MM.1S (cell line): ENCODE results near the gene C1orf232.

Source experiments
- DNase-seq: peaks from one replicate; pipeline ENCODE4 v3.0.0-alpha.2; 2015
- H2AFZ ChIP-seq: fragments of 300-600 bp; sonication (generic); 2 replicates; pipeline ENCODE4 v1.6.0; 2016; ENCODE audit warnings: antibody characterized with exemption, low read length
- H3F3A ChIP-seq: fragments of 300-600 bp; sonication (generic); 2 replicates; pipeline ENCODE4 v1.6.1; 2016; ENCODE audit warnings: mild to moderate bottlenecking, antibody characterized with exemption, low read length, moderate library complexity, mixed read lengths; ENCODE audit not compliant: insufficient read depth
- H3K27ac ChIP-seq: fragments of 300-600 bp; sonication (generic); 2 replicates; pipeline ENCODE4 v1.5.1; 2016; ENCODE audit warnings: mild to moderate bottlenecking, low read length
- H3K27me3 ChIP-seq: fragments of 300-600 bp; sonication (generic); replicated peaks from 2 replicates; pipeline ENCODE4 v1.6.0; 2016; ENCODE audit warnings: low read length; ENCODE audit not compliant: insufficient read depth
- H3K36me3 ChIP-seq: fragments of 300-600 bp; sonication (generic); replicated peaks from 2 replicates; pipeline ENCODE4 v1.6.1; 2016; ENCODE audit warnings: mild to moderate bottlenecking, low read length, mixed read lengths; ENCODE audit not compliant: insufficient read depth
- H3K4me1 ChIP-seq: fragments of 300-600 bp; sonication (generic); 2 replicates; pipeline ENCODE4 v1.6.1; 2016; ENCODE audit warnings: low read length, mixed read lengths
- H3K4me2 ChIP-seq: fragments of 300-600 bp; sonication (generic); 2 replicates; pipeline ENCODE4 v1.6.0; 2016; ENCODE audit warnings: low read depth, low read length
- H3K4me3 ChIP-seq: fragments of 300-600 bp; sonication (generic); 2 replicates; pipeline ENCODE4 v1.5.1; 2016; ENCODE audit warnings: low read length, mixed read lengths
- H3K79me2 ChIP-seq: fragments of 300-600 bp; sonication (generic); 2 replicates; pipeline ENCODE4 v1.6.1; 2016; ENCODE audit warnings: mixed run types, low read length, mixed read lengths
- H3K9ac ChIP-seq: fragments of 300-600 bp; sonication (generic); 2 replicates; pipeline ENCODE4 v1.6.1; 2016; ENCODE audit warnings: low read length, mixed read lengths
- H3K9me2 ChIP-seq: fragments of 300-600 bp; sonication (generic); replicated peaks from 2 replicates; pipeline ENCODE4 v1.6.1; 2016; ENCODE audit warnings: mild to moderate bottlenecking, low read length, mixed read lengths; ENCODE audit not compliant: insufficient read depth
- H3K9me3 ChIP-seq: fragments of 300-600 bp; sonication (generic); replicated peaks from 2 replicates; pipeline ENCODE4 v1.6.1; 2016; ENCODE audit warnings: mild to moderate bottlenecking, low read length, mixed read lengths; ENCODE audit not compliant: insufficient read depth
- H4K20me1 ChIP-seq: fragments of 300-600 bp; sonication (generic); 2 replicates; pipeline ENCODE4 v1.6.1; 2016; ENCODE audit warnings: mild to moderate bottlenecking, low read length, moderate library complexity, mixed read lengths; ENCODE audit not compliant: insufficient read depth
- CTCF ChIP-seq: fragments of 300-600 bp; sonication (generic); IDR thresholded peaks from 2 replicates; pipeline ENCODE4 v1.5.1; 2016; ENCODE audit warnings: antibody characterized with exemption, low read length, mixed read lengths
- EZH2 ChIP-seq: fragments of 300-600 bp; sonication (generic); optimal IDR thresholded peaks from 2 replicates; pipeline ENCODE3; 2017; ENCODE audit warnings: low read depth, mild to moderate bottlenecking, antibody characterized with exemption, low read length, mixed read lengths
- EZH2phosphoT487 ChIP-seq: fragments of 300-600 bp; sonication (generic); IDR thresholded peaks from 2 replicates; pipeline ENCODE4 v1.6.1; 2018; ENCODE audit warnings: antibody characterized with exemption, low read length

C1orf232 gene

GRCh38 chr1:26153966-26154532 is 14.7 kb downstream of the C1orf232 start:
- no peak for DNase-seq
- Histone ChIP-seq H3F3A (no peaks in the 10 kb centered on the region), H3K27ac (no peak overlapping the region), H3K9me3 (no peaks in the 10 kb centered on the region), H3K27me3 (no peaks in the 10 kb centered on the region), H2AFZ (no peak overlapping the region), H3K4me3 (no peak overlapping the region), H4K20me1 (no peaks in the 10 kb centered on the region), H3K79me2 (no peaks in the 10 kb centered on the region), H3K4me2 (no peak overlapping the region), H3K9ac (no peak overlapping the region), H3K9me2 (no peaks in the 10 kb centered on the region), H3K36me3 (no peaks in the 10 kb centered on the region), H3K4me1 (no peaks in the 10 kb centered on the region)
- no peak for TF ChIP-seq EZH2

GRCh38 chr1:26148887-26149286 is 19.9 kb downstream of the C1orf232 start:
- no peak overlapping the region for H3K4me3 ChIP-seq
- no peak overlapping the region for H2AFZ ChIP-seq
- H3K9me3 ChIP-seq = no peaks in the 10 kb centered on the region
- H3K27me3 ChIP-seq = no peaks in the 10 kb centered on the region
- no peaks in the 10 kb centered on the region for H4K20me1 ChIP-seq
- H3K9me2 ChIP-seq = no peaks in the 10 kb centered on the region
- TF ChIP-seq CTCF (no peak), EZH2phosphoT487 (no peak), EZH2 (no peak)
- no peaks in the 10 kb centered on the region for H3K36me3 ChIP-seq
- H3K4me2 ChIP-seq = no peak overlapping the region
- H3K79me2 ChIP-seq = no peaks in the 10 kb centered on the region
- no peak for DNase-seq
- H3K9ac ChIP-seq = no peak overlapping the region
- H3K27ac ChIP-seq = no peak overlapping the region
- no peaks in the 10 kb centered on the region for H3F3A ChIP-seq
- H3K4me1 ChIP-seq = peaks cover 3% of the 10 kb centered on the region; the same call in 1 of the 2 replicates

- Histone ChIP-seq H3K9me2 (no peaks in the 10 kb centered on the region), H3K27me3 (no peaks in the 10 kb centered on the region), H4K20me1 (no peaks in the 10 kb centered on the region), H3K27ac (no peak overlapping the region), H3K36me3 (no peaks in the 10 kb centered on the region), H3K9me3 (no peaks in the 10 kb centered on the region), H3K9ac (no peak overlapping the region), H3F3A (no peaks in the 10 kb centered on the region), H3K4me2 (no peak overlapping the region), H3K79me2 (no peaks in the 10 kb centered on the region), H2AFZ (no peak overlapping the region), H3K4me1 (peaks cover 3% of the 10 kb centered on the region; the same call in 1 of the 2 replicates), H3K4me3 (no peak overlapping the region)
- DNase-seq = no peak
- TF ChIP-seq EZH2phosphoT487 (no peak), EZH2 (no peak), CTCF (no peak)
These were observed 22.8 kb downstream of the C1orf232 start for GRCh38 chr1:26145960-26146294.

- no peaks in the 10 kb centered on the region for H3K27me3 ChIP-seq
- H4K20me1 ChIP-seq = no peaks in the 10 kb centered on the region
- no peak overlapping the region for H3K27ac ChIP-seq
- no peak overlapping the region for H3K4me3 ChIP-seq
- no peaks in the 10 kb centered on the region for H3K79me2 ChIP-seq
- no peaks in the 10 kb centered on the region for H3F3A ChIP-seq
- H3K36me3 ChIP-seq = no peaks in the 10 kb centered on the region
- H3K9me2 ChIP-seq = no peaks in the 10 kb centered on the region
- no peaks in the 10 kb centered on the region for H3K9me3 ChIP-seq
- peaks cover 3% of the 10 kb centered on the region; the same call in 1 of the 2 replicates for H3K4me1 ChIP-seq
- peak overlapping the region; percentile 24; the same call in 1 of the 2 replicates for H2AFZ ChIP-seq
- peak overlapping the region; percentile 38 for H3K4me2 ChIP-seq
- no peak overlapping the region for H3K9ac ChIP-seq
- TF ChIP-seq EZH2phosphoT487 (no peak), CTCF (peak; percentile 83)
- DNase-seq = peak; percentile 86
These were observed 23.5 kb downstream of the C1orf232 start for GRCh38 chr1:26145041-26145959.
